ENCODE data around the gene IGLON5.

IGLON5 gene

GRCh38 chr19:51289635-51290034 is 21.8 kb upstream of the IGLON5 start:
- H3K27me3 ChIP-seq (ENCODE audit: control insufficient read depth in 3 of 3, insufficient read depth in 3 of 3, low read depth in 1 of 3, low read length in 3 of 3): peaks cover 0 to 4% (median 0%) of the 10 kb centered on the region in 3 experiments
- DNase-seq (ENCODE audit: low spot score): no peak
- H3K27ac ChIP-seq (replicated peaks; ENCODE audit: low read length): no peak overlapping the region
- H3K14ac ChIP-seq (ENCODE audit: low read length): no peak overlapping the region
- H3K4me3 ChIP-seq (ENCODE audit: low read length in 2 of 2): no peak overlapping the region
- no peak overlapping the region for H2AK5ac ChIP-seq (ENCODE audit: low read depth, low read length)
- no peak overlapping the region for H2AFZ ChIP-seq (ENCODE audit: low read length)
- H3K9me3 ChIP-seq (replicated peaks in 1 of 2; ENCODE audit: control insufficient read depth in 2 of 2, insufficient read depth in 1 of 2, low read depth in 1 of 2, low read length in 2 of 2): no peaks in the 10 kb centered on the region
- no peak overlapping the region for H2BK120ac ChIP-seq (ENCODE audit: low read depth, low read length)
- H3K79me1 ChIP-seq (ENCODE audit: low read depth, low read length): no peaks in the 10 kb centered on the region
- no peaks in the 10 kb centered on the region for H3K36me3 ChIP-seq (replicated peaks in 1 of 2; ENCODE audit: control insufficient read depth in 2 of 2, insufficient read depth in 2 of 2, low read length in 2 of 2)
- H2BK12ac ChIP-seq (ENCODE audit: low read length): no peak overlapping the region
- no peak overlapping the region for H3K18ac ChIP-seq (ENCODE audit: low read length)
- H4K91ac ChIP-seq (ENCODE audit: low read depth, low read length, poor library complexity): no peak overlapping the region
- no peak overlapping the region for H3K4me2 ChIP-seq (ENCODE audit: insufficient read depth, low read length, poor library complexity, severe bottlenecking)
- H3K4me1 ChIP-seq (ENCODE audit: control insufficient read depth in 2 of 2, insufficient read depth in 1 of 2, low read depth in 1 of 2, low read length in 2 of 2): peaks cover 9 to 11% of the 10 kb centered on the region in 2 donors
- no peak overlapping the region for H2BK15ac ChIP-seq (ENCODE audit: low read length)
- H3K9ac ChIP-seq (ENCODE audit: low read depth, low read length, poor library complexity): no peak overlapping the region
- no peak overlapping the region for H2BK5ac ChIP-seq (ENCODE audit: low read length)
- H3K23ac ChIP-seq (ENCODE audit: low read depth, low read length, poor library complexity): no peak overlapping the region
- no CpG with 5 or more reads among the region's 1 CpG for WGBS, 2 donors (ENCODE audit: extremely low coverage in 2 of 2, insufficient read length in 2 of 2, insufficient replicate concordance in 1 of 2)
- no peak overlapping the region for H4K8ac ChIP-seq (ENCODE audit: low read depth, low read length)
- no peak overlapping the region for H3K4ac ChIP-seq (ENCODE audit: low read length)

GRCh38 chr19:51292971-51293370 is 18.5 kb upstream of the IGLON5 start:
- Histone ChIP-seq H3K27ac (replicated peaks; ENCODE audit: low read length) (no peak overlapping the region), H2AFZ (ENCODE audit: low read length) (peak overlapping the region; percentile 38), H4K91ac (ENCODE audit: low read depth, low read length, poor library complexity) (no peak overlapping the region), H3K4me2 (ENCODE audit: insufficient read depth, low read length, poor library complexity, severe bottlenecking) (no peak overlapping the region), H3K23ac (ENCODE audit: low read depth, low read length, poor library complexity) (no peak overlapping the region), H3K79me1 (ENCODE audit: low read depth, low read length) (no peaks in the 10 kb centered on the region), H3K9ac (ENCODE audit: low read depth, low read length, poor library complexity) (no peak overlapping the region), H2BK5ac (ENCODE audit: low read length) (no peak overlapping the region), H4K8ac (ENCODE audit: low read depth, low read length) (no peak overlapping the region), H2AK5ac (ENCODE audit: low read depth, low read length) (no peak overlapping the region), H3K36me3 (replicated peaks in 1 of 2; ENCODE audit: control insufficient read depth in 2 of 2, insufficient read depth in 2 of 2, low read length in 2 of 2) (no peaks in the 10 kb centered on the region), H2BK120ac (ENCODE audit: low read depth, low read length) (no peak overlapping the region), H3K27me3 (ENCODE audit: control insufficient read depth in 3 of 3, insufficient read depth in 3 of 3, low read depth in 1 of 3, low read length in 3 of 3) (peaks cover 0 to 4% (median 0%) of the 10 kb centered on the region in 3 experiments), H3K14ac (ENCODE audit: low read length) (no peak overlapping the region), H3K4me3 (ENCODE audit: low read length in 2 of 2) (no peak overlapping the region), H2BK15ac (ENCODE audit: low read length) (no peak overlapping the region), H3K18ac (ENCODE audit: low read length) (no peak overlapping the region), H2BK12ac (ENCODE audit: low read length) (no peak overlapping the region), H3K4ac (ENCODE audit: low read length) (no peak overlapping the region), H3K4me1 (ENCODE audit: control insufficient read depth in 2 of 2, insufficient read depth in 1 of 2, low read depth in 1 of 2, low read length in 2 of 2) (peaks cover 14 to 18% of the 10 kb centered on the region in 2 donors), H3K9me3 (replicated peaks in 1 of 2; ENCODE audit: control insufficient read depth in 2 of 2, insufficient read depth in 1 of 2, low read depth in 1 of 2, low read length in 2 of 2) (no peaks in the 10 kb centered on the region)
- no peak for DNase-seq (ENCODE audit: low spot score)
- WGBS, 2 donors (ENCODE audit: extremely low coverage in 2 of 2, insufficient read length in 2 of 2, insufficient replicate concordance in 1 of 2): no CpG with 5 or more reads among the region's 11 CpGs

GRCh38 chr19:51293571-51294210 is 17.8 kb upstream of the IGLON5 start:
- Histone ChIP-seq H2BK12ac (ENCODE audit: low read length) (no peak overlapping the region), H3K9ac (ENCODE audit: low read depth, low read length, poor library complexity) (no peak overlapping the region), H2BK120ac (ENCODE audit: low read depth, low read length) (no peak overlapping the region), H3K79me1 (ENCODE audit: low read depth, low read length) (no peaks in the 10 kb centered on the region), H4K91ac (ENCODE audit: low read depth, low read length, poor library complexity) (no peak overlapping the region), H3K4me3 (ENCODE audit: low read length in 2 of 2) (no peak overlapping the region), H2BK15ac (ENCODE audit: low read length) (no peak overlapping the region), H3K27ac (replicated peaks; ENCODE audit: low read length) (no peak overlapping the region), H3K4ac (ENCODE audit: low read length) (no peak overlapping the region), H3K23ac (ENCODE audit: low read depth, low read length, poor library complexity) (no peak overlapping the region), H3K27me3 (ENCODE audit: control insufficient read depth in 3 of 3, insufficient read depth in 3 of 3, low read depth in 1 of 3, low read length in 3 of 3) (peaks cover 0 to 4% (median 0%) of the 10 kb centered on the region in 3 experiments), H3K14ac (ENCODE audit: low read length) (no peak overlapping the region), H4K8ac (ENCODE audit: low read depth, low read length) (no peak overlapping the region), H3K4me1 (ENCODE audit: control insufficient read depth in 2 of 2, insufficient read depth in 1 of 2, low read depth in 1 of 2, low read length in 2 of 2) (peaks cover 14 to 18% of the 10 kb centered on the region in 2 donors), H3K9me3 (replicated peaks in 1 of 2; ENCODE audit: control insufficient read depth in 2 of 2, insufficient read depth in 1 of 2, low read depth in 1 of 2, low read length in 2 of 2) (no peaks in the 10 kb centered on the region), H2AK5ac (ENCODE audit: low read depth, low read length) (peak overlapping the region; percentile 13), H3K4me2 (ENCODE audit: insufficient read depth, low read length, poor library complexity, severe bottlenecking) (no peak overlapping the region), H3K36me3 (replicated peaks in 1 of 2; ENCODE audit: control insufficient read depth in 2 of 2, insufficient read depth in 2 of 2, low read length in 2 of 2) (no peaks in the 10 kb centered on the region), H3K18ac (ENCODE audit: low read length) (peak overlapping the region; percentile 62), H2AFZ (ENCODE audit: low read length) (peak overlapping the region; percentile 38), H2BK5ac (ENCODE audit: low read length) (no peak overlapping the region)
- WGBS, 2 donors (ENCODE audit: extremely low coverage in 2 of 2, insufficient read length in 2 of 2, insufficient replicate concordance in 1 of 2): no CpG with 5 or more reads among the region's 14 CpGs
- no peak for DNase-seq (ENCODE audit: low spot score)

GRCh38 chr19:51294211-51294976 is 17.1 kb upstream of the IGLON5 start:
- no peak overlapping the region for H3K27ac ChIP-seq (replicated peaks; ENCODE audit: low read length)
- peak overlapping the region in 1 of 2 donors; percentile 35 for H3K4me3 ChIP-seq (ENCODE audit: low read length in 2 of 2)
- H4K91ac ChIP-seq (ENCODE audit: low read depth, low read length, poor library complexity): no peak overlapping the region
- H2BK120ac ChIP-seq (ENCODE audit: low read depth, low read length): no peak overlapping the region
- H2AK5ac ChIP-seq (ENCODE audit: low read depth, low read length): no peak overlapping the region
- peaks cover 14 to 18% of the 10 kb centered on the region in 2 donors for H3K4me1 ChIP-seq (ENCODE audit: control insufficient read depth in 2 of 2, insufficient read depth in 1 of 2, low read depth in 1 of 2, low read length in 2 of 2)
- H2BK12ac ChIP-seq (ENCODE audit: low read length): no peak overlapping the region
- H3K14ac ChIP-seq (ENCODE audit: low read length): no peak overlapping the region
- no peak overlapping the region for H3K4ac ChIP-seq (ENCODE audit: low read length)
- no peak for DNase-seq (ENCODE audit: low spot score)
- no peaks in the 10 kb centered on the region for H3K36me3 ChIP-seq (replicated peaks in 1 of 2; ENCODE audit: control insufficient read depth in 2 of 2, insufficient read depth in 2 of 2, low read length in 2 of 2)
- no peak overlapping the region for H3K9ac ChIP-seq (ENCODE audit: low read depth, low read length, poor library complexity)
- no CpG with 5 or more reads among the region's 23 CpGs for WGBS, 2 donors (ENCODE audit: extremely low coverage in 2 of 2, insufficient read length in 2 of 2, insufficient replicate concordance in 1 of 2)
- no peaks in the 10 kb centered on the region for H3K9me3 ChIP-seq (replicated peaks in 1 of 2; ENCODE audit: control insufficient read depth in 2 of 2, insufficient read depth in 1 of 2, low read depth in 1 of 2, low read length in 2 of 2)
- H2AFZ ChIP-seq (ENCODE audit: low read length): no peak overlapping the region
- H3K79me1 ChIP-seq (ENCODE audit: low read depth, low read length): no peaks in the 10 kb centered on the region
- peaks cover 0 to 4% (median 0%) of the 10 kb centered on the region in 3 experiments for H3K27me3 ChIP-seq (ENCODE audit: control insufficient read depth in 3 of 3, insufficient read depth in 3 of 3, low read depth in 1 of 3, low read length in 3 of 3)
- peak overlapping the region; percentile 56 for H3K23ac ChIP-seq (ENCODE audit: low read depth, low read length, poor library complexity)
- peak overlapping the region; percentile 55 for H3K18ac ChIP-seq (ENCODE audit: low read length)
- peak overlapping the region; percentile 18 for H2BK15ac ChIP-seq (ENCODE audit: low read length)
- H3K4me2 ChIP-seq (ENCODE audit: insufficient read depth, low read length, poor library complexity, severe bottlenecking): no peak overlapping the region
- H2BK5ac ChIP-seq (ENCODE audit: low read length): peak overlapping the region; percentile 80
- H4K8ac ChIP-seq (ENCODE audit: low read depth, low read length): no peak overlapping the region

Data from neuronal stem cell (in vitro differentiated cells).